Islet of Langerhans (tissue), 1 donor: ENCODE measurements around the gene MGA.
"Not testable (repeated sequence)": the region's sequence is repeated elsewhere in the genome, so short reads cannot be mapped to it uniquely, and the experiment has no call there.

Experiments used
- FAIRE-seq: peaks from one replicate; lab custom pipeline; 2011; peaks lifted over from hg19 to GRCh38; lab: Jason Lieb, UNC

The MGA gene

DNA sequence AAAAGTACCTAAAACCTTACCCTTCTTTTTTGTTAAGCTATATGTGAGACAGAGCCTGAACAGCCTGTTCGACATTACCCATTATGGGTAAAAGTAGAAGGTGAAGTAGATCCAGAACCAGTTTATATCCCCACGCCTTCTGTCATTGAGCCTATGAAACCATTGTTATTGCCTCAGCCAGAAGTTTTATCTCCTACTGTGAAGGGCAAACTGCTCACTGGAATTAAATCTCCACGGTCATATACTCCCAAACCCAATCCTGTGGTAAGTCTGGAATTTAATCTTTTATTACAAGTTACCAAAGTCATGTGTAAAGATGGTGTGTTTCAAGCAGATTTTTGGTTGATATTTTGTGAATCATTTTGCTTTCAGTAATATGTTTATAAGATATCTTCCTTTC, 66.9 kb downstream of the MGA start:
- no peak for FAIRE-seq

DNA sequence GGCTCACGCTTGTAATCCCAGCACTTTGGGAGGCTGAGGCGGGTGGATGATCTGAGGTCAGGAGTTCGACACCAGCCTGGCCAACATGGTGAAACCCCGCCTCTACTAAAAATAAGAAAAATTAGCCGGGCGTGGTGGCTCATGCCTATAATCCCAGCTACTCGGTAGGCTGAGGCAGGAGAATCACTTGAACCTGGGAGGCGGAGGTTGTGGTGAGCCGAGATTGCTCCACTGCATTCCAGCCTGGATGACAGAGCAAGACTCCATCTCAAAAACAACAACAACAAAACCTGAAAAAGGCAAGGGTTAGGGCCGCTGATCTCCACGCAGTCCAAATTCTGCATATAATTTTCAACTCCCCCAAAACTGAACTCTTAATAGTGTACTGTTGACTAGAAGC, 67.9 kb downstream of the MGA start:
- FAIRE-seq: not testable (repeated sequence)

- no peak for FAIRE-seq
Observed at GRCh38 chr15:41730543-41730942, 70.3 kb downstream of the MGA start.

- FAIRE-seq: peak; percentile 66
Observed at GRCh38 chr15:41732483-41732882, 72.3 kb downstream of the MGA start.

DNA sequence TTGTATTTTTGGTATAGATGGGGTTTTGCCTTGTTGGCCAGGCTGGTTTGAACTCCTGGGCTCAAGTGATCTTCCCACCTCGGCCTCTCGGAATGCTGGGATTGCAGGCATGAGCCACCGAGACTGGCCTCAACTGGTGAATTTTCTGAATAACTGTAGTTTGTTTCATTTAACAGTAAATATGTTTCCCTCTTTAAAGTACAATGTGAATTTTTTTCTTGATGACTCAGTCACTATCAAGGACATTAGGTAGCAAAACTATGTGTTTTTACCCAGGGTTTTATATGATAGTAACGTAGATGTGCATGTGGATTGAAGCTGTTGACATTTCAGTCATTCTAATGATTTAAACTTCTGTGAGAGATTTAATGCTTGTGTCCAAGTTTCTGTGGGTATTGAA, 73.9 kb downstream of the MGA start:
- no peak for FAIRE-seq

DNA sequence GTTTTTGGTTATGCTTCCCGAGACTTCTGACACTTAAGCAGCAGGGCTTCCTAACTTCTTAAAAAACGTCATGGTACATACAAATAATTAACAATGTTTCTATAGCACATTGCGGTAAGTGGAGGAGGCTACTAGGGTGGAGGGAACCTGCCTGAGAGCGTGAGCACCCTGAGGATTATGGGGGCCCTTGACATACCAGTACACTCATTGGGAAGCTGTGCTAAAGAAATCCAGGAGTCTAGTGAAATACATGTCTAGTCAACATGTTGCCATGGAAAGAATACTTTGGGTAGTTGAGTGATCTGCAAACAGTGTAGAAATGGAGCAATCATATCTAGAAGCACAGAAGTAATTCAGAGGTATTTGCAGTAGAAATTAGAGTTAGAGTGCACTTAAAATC, 74.8 kb downstream of the MGA start:
- no peak for FAIRE-seq

DNA sequence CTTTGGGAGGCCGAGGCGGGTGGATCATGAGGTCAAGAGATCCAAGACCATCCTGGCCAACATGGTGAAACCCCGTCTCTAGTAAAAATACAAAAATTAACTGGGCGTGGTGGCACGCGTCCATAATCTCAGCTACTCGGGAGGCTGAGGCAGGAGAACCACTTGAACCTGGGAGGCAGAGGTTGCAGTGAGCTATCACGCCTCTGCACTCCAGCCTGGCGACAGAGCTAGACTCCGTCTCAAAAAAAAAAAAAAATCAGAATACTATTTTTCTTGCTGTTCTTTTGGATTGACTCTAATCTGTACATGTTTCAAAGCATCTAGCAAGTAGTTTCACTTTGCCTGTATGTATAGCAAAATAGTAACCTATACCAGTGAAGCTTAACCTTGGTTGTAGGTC, 75.3 kb downstream of the MGA start:
- FAIRE-seq: not testable (repeated sequence)

GRCh38 chr15:41746802-41747201, 86.6 kb downstream of the MGA start:
- peak; percentile 70 for FAIRE-seq

DNA sequence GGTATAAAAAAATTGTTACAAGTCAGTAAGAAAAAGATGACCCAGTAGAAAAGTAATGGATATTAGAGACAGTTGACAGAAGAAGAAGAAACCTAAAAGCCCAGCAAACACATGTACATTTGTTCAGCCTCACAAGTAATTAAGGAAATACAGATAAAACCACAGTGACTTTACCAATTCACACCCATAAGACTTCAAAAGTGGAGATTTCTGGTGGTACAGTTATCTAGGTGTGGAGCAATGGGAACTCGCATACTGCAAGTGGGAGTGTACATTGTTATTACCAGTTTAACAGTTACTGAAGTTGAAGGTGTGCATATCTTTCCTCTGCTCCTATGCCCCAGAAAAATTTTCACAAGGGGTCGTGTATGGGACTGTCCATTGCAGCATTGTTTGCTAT, 96.0 kb downstream of the MGA start:
- no peak for FAIRE-seq

DNA sequence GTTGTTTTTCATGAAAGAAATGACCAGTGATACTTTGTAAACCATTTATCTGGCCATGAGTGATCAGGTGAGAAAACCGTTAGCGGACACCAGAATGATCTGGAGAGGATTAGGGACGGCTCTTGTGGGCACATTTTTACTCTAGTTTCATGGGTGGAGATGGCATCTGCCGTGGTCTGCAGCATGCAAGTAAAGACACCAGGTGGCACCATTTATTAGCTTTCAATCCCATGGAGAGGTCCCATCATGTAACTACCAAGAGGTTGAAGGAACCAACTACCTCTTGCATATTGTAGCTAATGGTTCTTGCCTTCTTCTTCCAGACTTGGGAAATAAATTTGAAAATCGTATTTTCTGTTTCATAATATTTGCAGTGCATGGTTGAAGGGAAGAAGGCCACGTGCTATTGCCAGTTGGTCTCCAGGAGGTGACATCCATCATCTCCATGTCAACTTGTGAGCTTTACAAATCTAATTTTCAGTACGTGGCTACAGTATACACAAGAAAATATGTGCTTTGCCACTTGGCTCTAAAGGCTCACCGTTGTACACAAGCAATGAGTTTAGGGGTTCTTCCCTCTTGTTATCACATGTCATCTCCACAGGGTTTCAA, 112.6 kb downstream of the MGA start:
- FAIRE-seq: no peak

- no peak for FAIRE-seq
Observed at GRCh38 chr15:41773332-41773728, 113.1 kb downstream of the MGA start.

- FAIRE-seq: no peak
Observed at GRCh38 chr15:41773729-41774061, 113.5 kb downstream of the MGA start.

- peak; percentile 27 for FAIRE-seq
Observed at GRCh38 chr15:41774062-41774881, 114.1 kb downstream of the MGA start, which contains the start of gene MAPKBP1. Gene MAPKBP1, plus strand, starts transcription at chr15:41774484. Its CDS starts 792 bp downstream, at chr15:41775276.

- no peak for FAIRE-seq
Observed at GRCh38 chr15:41774882-41775417, 114.7 kb downstream of the MGA start.

DNA sequence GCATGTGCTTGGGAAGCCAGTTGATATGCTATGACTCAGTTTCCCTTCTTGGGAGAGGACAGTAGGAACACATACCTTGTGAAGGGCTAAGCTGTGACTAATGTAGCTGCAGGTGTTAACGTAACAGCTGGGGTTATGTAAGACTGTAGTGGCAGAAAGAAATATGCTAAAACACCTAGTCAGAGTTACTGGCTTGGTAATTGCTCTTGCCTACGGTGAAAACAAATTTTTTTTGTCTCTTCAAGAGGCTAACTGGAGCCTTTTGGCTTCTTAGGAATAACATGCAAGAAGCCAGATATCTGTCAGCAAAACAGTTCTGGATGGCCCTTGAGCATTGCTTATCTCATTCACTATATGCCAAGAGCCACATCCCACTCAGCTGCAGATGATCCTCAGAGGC, 115.4 kb downstream of the MGA start:
- no peak for FAIRE-seq

GRCh38 chr15:41777421-41777973, 117.3 kb downstream of the MGA start:
- FAIRE-seq: no peak

- FAIRE-seq: no peak
Observed at GRCh38 chr15:41778521-41778920, 118.3 kb downstream of the MGA start.

DNA sequence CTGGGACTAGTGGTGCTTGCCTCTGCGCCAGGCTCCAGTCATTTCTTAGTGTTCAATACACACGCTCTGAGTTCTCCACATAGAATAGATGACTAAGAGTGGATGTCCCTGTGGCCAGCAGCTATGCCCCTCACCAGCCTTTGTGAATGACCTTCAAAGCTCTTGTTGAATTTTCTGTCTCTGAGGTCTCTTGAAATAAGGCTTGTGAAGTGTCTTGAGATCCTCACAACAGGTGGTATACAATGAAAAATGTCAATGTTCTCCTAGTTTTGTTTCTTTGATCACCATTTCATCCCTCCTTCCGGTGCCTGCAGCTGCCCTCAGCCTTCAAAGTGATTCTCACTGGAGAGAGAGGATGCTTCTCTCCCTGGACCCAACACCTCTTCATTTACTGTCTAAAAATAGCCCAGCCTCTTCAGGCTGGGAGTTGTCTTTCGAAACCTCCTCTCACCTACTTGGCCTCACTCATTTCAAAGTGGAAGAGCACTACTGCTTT, 119.5 kb downstream of the MGA start:
- FAIRE-seq: no peak

DNA sequence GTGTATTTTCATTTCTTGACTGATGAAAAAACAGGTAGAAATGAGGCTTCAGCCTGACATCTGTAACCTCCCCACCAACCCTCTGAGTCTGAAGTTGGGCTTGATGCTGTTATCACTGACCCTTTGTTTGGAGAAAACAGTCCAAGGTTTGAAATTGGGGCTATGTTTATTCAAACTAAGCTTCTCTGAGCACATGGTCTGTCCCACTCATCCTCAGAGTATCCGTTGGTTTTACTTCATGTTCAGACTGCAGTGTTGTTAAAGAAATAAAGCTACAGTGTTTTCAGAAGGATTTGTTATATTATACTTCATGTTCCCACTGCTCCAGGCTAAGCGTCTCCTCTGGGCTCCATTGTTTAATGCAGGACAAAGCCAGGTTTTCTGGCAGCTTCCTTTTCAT, 120.1 kb downstream of the MGA start:
- FAIRE-seq: no peak

GRCh38 chr15:41780727-41781126, 120.5 kb downstream of the MGA start:
- FAIRE-seq: no peak

- no peak for FAIRE-seq
Observed at GRCh38 chr15:41782371-41783282, 122.4 kb downstream of the MGA start.

- FAIRE-seq: no peak
Observed at GRCh38 chr15:41783296-41783695, 123.1 kb downstream of the MGA start.
